Measurements from ENCODE around the gene NTN4.
"Not testable (repeated sequence)": the region's sequence is repeated elsewhere in the genome, so short reads cannot be mapped to it uniquely, and the experiment has no call there.

Gene NTN4

DNA sequence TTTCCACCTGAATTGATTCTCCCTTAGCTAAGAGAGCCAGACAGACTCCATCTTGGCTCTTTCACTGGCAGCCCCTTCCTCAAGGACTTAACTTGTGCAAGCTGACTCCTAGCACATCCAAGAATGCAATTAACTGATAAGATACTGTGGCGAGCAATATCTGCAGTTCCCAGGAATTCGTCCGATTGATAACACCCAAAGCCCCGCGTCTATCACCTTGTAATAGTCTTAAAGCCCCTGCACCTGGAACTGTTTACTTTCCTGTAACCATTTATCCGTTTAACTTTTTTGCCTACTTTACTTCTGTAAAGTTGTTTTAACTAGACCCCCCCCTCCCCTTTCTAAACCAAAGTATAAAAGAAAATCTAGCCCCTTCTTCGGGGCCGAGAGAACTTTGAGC lies 44.5 kb downstream of the NTN4 start:
- DNase-seq = not testable (repeated sequence)

DNA sequence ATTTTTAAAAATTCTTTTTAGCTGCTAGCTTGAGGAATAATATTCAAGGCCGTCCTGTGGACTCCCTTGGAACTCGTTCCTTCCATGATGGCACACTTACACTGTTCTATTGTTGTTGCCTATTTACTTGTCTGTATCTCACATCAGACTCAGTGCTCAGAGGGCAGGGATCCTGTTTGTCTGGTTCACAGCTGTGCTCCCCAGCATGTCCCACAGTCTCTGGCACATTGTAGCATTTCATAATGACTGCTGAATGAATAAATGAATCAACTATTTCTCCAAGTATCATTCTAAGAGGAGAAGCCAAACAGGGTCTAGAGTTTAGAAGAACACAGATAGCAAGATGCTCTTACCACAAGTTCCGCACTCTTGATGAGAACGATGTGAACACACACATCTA lies 48.0 kb downstream of the NTN4 start:
- DNase-seq = no peak

DNA sequence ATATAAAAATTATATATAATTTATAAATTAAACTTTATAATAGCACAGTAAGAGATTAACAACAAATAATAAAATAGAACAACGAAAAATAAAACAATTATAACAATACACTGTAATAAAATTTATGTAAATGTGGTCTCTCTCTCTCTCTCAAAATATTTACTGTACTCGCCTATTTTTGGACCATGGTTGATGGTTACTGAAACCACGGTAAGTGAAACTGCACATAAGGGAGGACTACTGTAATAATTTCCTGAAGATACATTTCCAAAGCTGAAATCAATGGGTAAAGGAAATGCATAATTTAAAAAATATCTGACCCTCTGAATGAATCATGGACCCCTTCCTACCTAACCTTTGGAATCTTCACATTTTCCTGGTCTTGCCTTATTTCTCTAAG lies 48.9 kb downstream of the NTN4 start:
- no peak for DNase-seq

DNA sequence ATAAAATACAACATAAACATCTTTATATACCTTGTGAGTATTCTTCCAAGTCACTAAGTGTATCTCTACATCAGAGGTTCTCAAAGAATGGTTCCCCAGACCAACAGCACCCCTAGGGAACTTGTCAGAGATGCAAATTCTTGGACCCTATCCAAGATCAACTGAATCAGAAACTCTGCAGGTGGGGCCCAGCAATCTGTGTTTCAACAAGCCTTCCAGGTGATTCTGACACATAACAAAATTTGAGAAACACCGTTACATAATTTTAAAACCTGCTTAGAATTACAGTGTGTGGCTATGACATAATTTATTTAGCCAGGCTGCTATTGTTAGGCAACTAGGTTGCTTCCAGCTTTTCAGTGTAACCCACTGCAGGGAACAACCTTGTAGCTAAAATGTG lies 49.8 kb downstream of the NTN4 start:
- no peak for DNase-seq

DNA sequence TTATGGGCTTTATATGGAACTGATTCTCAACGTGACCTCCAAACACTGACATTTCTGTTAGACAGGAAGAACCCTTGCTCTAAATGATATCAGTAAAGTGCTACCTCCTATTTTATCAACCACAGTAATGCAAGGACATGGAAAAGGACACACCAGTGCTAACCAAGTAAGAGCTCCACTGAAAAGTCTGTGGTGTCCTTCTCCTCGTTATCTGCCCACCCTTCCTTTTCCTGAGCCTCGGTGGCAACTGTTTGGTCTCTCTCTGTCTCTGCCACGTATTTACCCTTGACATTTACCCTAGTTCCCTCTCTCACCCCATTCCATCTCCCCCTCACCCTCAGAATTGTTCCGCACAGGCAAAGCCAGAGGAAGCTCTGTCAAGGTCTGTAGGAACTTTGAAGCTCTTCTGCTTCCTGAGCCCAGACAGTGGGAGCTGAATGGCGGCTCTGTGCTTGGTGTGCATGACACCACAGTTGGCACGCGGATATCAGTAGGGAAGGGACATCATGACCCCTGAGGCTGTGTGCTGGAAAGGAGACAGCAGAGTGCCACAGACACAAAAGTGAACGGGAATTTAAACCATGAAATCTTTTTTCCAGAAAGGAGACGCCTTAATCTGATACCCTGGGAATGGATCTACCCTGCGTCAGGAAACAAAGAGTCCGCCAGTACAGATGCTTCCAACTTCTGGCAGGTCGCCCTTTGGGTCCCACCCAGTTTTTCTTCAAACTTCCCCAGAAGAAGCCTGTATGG lies 50.8 kb downstream of the NTN4 start:
- no peak for DNase-seq

DNA sequence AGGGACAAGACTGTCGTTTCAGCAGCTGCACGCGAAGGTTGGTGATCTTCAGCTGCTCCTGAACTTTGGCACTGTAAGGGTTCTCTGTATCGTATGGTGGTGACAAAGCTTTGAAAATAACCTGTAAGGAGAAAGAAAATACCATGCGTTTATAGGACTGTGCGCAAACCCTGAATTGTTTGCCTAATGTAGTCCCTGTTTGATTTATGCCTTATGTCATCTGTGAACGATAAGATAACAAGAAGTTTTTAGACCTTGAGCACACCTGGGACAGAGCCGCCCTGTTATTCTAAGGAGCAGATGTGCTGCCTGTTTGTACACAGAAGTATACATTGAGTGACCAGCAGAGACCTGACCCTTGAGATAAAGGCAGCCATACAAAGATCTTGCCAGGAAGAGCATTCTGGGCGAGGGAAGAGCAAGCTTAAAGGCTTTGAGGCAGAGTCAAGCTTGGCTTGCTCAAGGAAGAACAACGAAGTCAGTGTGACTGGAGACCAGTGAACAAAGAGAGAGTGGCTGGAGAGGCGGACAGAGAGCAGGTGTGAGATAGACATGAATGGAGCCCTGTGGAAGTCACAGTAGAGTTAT lies 52.4 kb downstream of the NTN4 start:
- DNase-seq = no peak

DNA sequence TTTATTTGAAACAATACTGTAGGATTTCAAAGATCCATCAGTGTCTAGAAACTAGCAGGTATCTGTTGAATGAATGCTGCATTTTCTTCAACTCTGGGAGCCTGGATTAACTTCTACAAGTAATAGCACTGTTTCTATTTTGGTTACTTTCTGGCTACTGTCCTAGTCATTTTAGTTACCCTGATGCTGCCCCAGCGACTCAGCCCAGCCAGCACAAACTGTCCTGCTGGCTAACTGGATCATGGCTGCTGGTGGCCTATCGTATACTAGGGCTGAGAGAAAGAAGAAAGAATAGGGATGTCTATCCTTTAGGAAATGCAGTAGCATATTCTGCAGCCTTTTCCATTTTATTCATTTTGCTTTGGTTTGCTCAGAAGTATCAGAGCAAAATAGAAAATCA lies 53.9 kb downstream of the NTN4 start:
- DNase-seq = no peak

DNA sequence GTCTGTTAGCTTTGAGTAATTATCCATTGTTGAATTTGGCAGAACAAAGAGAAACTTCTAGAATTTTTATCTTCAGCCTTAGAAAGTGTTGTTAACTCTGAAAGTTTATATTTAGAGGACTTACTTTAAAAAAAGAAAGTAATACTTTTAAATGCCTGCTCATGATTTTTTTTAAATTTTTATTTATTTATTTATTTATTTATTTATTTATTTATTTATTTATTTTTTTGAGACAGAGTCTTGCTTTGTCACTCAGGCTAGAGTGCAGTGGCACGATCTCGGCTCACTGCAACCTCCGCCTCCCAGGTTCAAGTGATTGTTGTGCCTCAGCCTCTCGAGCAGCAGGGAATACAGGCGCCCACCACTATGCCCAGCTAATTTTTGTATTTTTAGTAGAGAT lies 54.8 kb downstream of the NTN4 start:
- DNase-seq = not testable (repeated sequence)

DNA sequence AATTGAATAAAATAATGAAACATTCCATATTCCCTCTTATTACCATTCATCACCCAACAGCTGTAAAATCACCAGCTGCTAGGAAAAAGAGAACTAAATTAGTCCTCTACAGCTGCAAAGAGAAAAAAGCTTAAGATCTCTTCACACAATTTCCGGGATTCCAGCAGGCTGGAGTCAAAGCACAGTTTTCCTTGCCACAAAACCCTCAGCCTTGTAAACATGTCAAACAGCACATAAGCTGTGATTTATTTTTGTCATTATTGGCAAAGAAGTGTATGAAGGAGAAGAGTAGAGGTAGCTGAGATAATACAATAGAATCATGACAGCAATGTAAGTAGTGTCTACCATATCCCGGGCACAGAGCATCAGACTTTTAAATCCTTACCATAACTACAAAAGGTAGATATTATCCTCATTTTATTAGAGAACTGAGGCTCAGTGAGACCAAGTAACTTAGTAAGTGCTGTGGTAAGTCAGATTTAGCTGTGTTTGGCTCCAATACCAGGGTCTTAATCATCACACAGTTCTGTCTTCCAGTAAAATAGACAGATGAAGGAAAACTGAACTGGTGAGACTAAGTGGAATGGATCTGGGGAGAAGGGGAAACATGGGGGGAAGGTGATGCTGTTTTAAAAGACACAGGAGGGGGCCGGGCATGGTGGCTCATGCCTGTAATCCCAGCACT lies 57.3 kb downstream of the NTN4 start:
- DNase-seq = no peak

DNA sequence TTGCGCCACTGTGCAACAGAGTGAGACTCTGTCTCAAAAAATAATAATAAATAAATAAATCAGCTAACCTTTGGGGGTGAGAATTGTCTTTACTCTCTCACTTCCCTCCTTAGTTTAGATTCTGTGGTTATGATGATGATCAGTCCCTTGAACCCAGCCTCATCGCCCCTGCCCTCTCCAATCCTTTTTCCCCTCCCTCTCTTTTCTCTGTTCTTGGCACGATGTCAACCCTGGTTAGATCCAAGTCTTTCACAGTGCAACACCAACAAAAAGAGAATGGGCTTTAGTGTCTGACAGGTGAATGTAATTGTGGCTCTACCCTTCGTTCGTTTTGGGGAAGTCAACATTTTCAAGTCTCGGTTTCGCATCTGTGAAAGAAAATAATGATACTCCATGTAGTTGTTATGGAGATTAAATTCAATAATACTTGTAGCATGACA lies 59.0 kb downstream of the NTN4 start:
- no peak for DNase-seq

DNA sequence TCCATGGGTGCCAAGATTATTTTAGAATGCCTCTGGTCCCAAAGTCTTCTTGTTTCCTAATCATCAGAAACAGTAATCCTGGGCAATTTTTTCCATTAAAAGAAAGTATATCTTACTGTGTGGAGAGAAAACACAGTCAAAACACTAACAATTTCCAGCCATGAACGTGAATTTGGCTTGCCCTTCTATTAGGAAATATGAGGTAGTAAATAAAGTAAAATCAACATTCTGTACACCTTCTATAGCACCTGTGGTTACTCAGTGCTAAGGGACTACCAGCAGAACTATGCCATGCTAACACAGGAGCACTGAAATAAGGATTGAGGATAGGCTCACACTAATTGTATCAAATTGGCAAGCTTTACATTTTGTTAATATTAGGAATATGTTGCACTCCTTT lies 60.1 kb downstream of the NTN4 start:
- no peak for DNase-seq

DNA sequence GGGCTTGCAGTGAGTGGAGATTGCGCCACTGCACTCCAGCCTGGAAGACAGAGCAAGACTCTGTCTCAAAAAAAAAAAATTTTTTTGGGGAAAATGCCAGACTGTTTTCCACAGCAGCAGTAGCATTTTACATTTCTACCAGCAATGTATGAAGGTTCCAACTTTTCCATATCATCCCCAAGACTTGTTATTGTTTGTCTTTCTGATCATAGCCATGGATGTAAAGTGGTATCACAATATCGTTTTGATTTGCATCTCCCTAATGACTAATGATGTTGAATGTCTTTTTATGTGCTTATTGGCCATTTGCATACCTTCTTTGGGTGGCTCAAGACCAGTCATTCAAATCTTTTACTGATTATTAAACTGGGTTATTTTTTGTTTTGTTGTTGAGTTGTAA lies 63.7 kb downstream of the NTN4 start:
- no peak for DNase-seq

DNA sequence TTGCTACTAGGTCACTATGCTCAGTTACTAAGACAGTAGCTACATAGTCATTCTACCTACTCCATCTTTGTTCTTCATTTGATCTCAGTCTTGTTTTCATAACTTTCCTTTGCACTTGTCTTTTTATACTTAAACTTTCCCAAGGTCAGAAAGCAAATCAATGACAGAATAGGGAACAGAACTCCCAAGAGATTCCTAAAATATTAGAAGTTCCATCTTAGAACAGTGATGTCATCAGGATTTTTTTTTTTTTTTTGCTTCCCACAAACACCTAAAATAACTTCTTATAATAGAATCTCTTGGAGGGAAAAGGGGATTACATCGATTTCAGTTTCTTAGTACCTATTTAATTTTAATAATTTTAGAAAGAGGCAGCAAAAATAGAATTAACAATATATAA lies 65.8 kb downstream of the NTN4 start:
- DNase-seq = no peak

DNA sequence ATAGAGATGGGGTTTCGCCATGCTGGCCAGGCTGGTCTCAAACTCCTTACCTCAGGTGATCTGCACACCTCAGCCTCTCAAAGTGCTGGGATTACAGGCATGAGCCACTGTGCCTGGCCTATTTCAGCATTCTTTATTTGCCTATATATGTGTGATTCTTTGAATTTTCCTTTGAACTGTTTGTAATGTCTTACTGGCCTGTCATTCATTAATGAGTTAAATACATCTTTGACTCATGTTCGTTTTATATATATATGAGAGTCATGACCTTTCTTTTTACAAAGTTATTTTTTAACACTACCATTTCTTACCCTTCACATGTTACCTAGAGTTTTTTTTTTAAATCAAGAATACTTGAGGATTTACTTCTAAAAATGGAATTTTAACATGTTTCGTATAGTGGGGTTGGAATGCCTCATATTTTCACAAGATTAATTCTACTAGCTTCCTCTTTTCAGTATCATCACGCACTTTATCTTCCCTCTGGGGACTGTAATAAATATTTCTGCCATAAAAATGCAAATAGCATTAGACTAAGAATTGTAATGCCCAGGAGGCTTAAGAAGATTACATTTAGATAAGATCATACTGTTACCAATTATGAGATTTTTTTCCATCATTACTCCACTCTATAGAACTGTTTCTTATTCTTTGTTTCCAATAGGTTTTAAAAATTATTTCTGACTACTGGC lies 66.7 kb downstream of the NTN4 start:
- no peak for DNase-seq

DNA sequence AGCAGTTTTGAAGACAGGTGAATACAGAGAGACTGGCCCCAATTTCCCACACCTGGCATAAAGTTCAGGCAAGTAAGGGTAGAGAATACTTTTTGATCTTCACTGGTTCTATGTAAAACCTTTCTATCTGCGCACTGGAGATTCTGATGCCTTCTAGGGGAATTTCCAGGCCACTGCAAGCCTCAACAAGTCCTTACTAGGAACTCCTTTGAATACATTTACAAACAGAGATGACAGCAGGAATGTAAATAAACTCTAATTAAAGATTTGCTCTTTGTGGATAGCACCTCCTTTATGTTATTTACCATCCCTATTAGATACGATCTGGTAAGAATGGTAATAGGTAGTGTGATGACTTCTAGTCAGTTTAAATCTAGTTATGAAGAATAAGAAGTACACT lies 69.2 kb downstream of the NTN4 start:
- no peak for DNase-seq

DNA sequence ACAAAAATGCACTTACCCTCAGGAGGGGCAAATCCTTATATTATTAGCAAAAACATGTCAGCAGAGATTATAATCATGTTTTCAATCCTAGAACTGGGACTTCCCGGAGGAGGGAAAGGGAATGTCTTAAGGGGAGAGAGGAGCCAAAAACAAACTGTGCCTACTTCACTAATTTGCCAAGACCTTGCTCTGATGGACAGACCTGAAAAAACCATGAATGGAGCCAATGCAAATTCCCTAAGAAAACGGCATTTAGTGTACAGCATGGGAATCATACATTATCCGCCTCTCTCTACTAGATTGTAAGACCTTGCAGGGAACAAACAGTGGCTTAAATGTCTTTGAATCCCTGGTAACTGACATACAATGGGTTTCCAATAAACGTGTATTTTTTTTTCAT lies 70.4 kb downstream of the NTN4 start:
- DNase-seq = no peak

DNA sequence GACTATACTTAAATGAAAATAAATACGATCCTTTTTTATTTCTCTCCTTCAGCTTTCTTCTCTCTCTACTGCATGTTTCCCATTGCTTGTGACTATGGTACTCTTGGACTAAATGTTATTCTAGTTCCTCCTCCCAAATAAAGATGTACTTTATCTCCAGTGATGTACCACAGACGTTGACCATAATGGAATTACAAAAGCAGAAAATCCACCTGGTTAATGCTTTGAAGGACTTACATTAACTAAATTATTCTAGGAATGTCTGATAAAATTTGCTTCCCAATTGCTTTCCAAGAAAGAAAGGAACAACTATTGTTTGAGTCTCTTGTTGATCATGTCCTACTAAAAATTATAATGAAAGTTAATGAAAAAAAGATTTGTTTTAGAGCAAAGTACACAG lies 71.8 kb downstream of the NTN4 start:
- no peak for DNase-seq

DNA sequence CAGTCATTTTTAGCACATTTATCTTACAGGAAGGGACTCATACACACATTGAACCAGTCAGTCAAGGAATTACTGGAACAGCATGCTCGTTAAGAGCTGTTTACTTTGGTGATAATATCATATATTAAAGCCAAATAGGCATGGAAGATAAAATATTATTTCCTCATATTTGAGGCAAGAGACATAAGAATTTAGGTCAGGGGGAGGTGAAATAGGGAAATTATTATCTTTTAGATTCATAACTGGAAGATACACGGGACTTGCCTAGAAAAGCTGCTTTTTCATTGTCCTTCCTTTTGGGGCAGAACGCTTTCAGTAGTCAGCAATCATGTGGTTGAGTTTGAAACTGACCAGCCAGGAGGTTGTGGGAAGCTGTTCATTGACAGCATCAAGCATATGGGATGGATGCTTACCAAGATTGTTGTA lies 72.5 kb downstream of the NTN4 start:
- no peak for DNase-seq

DNA sequence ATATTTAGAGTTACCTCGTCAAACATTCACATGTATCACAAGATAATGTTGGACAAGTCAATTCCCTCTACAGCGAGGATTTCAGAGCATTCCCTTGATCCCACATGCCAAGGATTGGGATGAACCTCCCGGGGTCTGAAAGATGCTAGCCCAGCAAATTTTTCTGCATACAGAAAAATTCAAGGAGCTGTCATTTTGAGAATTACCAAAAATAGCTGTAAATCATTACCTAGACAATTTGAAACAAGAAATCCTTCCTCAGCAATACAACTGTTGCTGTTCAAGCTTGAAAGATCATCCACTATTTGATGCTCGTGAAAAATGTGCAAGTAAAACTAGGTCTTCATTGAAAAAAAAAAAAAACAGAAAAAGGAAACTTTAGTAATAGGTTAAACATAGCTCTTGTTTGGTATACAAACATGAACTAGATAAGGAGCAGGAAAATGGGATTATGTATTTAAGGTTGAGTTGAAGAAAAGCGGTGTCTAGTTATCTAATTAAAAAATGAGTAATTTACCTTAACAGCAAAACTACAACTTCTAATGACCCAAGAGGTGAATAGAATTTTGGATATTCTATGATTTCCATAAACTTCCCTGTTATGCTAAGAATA lies 73.1 kb downstream of the NTN4 start:
- no peak for DNase-seq

DNA sequence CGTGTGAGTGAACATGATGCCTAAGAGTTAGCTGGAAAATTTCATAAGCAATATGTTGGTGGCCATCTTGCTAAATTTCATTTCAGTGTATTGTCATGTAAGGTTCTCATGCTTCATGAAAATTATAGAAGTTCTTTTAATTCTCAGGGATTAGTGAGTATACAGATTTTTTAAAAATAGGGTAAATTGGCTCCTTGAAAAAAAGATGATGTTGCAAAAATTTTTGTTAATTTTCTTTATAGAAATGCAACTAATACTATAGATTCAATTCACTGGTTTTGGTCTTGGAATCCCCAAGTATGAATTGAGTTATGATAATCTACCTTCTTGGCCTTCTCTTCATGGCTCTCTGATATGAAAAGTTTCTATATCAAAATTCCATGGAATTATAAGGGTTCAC lies 75.4 kb downstream of the NTN4 start:
- DNase-seq = no peak

DNA sequence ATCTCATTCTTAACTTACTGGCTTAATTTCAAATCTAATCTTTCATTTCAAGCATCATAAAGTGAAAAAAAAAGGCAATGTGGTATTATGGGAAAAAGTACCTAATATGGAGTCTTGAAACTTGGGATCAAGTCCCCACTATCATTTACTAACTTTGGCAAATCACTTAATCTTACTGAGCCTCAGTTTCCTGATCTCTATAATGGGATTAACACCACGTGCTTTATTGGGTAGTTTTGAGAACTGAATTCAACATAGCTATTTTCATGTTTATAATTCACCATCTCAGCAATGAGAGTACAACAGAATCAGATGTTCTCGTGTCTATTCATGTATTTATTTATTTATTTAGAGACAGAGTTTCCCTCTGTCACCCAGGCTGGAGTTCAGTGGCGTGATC lies 78.3 kb downstream of the NTN4 start:
- no peak for DNase-seq

DNA sequence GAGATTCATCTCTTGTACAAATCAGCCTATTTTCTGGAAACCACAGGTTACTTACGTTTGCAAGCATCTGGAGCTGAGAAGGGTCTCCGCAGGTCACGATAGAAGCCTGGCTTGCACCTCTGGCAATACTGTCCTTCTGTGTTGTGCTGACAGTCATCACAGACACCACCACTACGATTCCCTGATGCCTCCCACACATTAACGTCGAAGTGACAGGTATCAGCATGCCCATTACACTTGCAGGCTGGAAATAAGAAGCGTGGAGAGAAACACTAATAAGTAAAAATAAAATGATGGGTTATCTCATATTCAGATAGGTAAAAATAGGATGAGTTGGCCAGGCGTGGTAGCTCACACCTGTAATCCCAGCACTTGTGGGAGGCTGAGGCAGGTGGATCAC lies 80.2 kb downstream of the NTN4 start:
- DNase-seq = no peak

DNA sequence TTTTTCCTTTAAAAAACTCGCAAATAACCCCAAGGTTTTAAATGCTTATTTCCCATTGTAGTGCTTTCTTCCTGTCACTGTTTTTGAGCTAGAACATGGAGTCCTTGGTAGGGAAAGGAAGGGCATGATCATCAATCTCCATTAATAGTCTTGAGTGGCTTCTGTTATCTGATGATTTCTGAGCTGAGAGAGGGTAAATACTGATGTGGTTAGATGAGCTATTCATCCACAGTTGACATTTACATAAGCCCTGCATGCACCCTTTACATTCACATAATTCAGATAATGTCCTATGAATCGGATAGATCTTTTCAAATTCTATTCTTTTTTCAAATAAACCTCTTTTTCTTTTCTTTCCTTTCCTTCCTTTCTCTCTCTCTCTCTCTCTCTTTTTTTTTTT lies 81.4 kb downstream of the NTN4 start:
- no peak for DNase-seq
